Thyroid gland (tissue), 4 donors: ENCODE measurements around the gene NUDT1.

Experiments
- CTCF ChIP-seq, 6 experiments: fragments of 200-600 bp in 3 of 6; fragments of 450-650 bp in 3 of 6; sonication (generic) in 3 of 6; IDR thresholded peaks; one replicate each; pipeline ENCODE4 v1.5.1; 2016 to 2019; ENCODE audit warnings: antibody characterized with exemption in 6 of 6, mild to moderate bottlenecking in 2 of 6, inconsistent platforms in 1 of 6, moderate library complexity in 1 of 6
- POLR2A ChIP-seq, 2 donors: fragments of 450-650 bp; IDR thresholded peaks; one replicate each; pipeline ENCODE4 v1.6.1; 2017; ENCODE audit warnings: antibody characterized with exemption in 2 of 2, mild to moderate bottlenecking in 2 of 2, moderate library complexity in 1 of 2

DNA sequence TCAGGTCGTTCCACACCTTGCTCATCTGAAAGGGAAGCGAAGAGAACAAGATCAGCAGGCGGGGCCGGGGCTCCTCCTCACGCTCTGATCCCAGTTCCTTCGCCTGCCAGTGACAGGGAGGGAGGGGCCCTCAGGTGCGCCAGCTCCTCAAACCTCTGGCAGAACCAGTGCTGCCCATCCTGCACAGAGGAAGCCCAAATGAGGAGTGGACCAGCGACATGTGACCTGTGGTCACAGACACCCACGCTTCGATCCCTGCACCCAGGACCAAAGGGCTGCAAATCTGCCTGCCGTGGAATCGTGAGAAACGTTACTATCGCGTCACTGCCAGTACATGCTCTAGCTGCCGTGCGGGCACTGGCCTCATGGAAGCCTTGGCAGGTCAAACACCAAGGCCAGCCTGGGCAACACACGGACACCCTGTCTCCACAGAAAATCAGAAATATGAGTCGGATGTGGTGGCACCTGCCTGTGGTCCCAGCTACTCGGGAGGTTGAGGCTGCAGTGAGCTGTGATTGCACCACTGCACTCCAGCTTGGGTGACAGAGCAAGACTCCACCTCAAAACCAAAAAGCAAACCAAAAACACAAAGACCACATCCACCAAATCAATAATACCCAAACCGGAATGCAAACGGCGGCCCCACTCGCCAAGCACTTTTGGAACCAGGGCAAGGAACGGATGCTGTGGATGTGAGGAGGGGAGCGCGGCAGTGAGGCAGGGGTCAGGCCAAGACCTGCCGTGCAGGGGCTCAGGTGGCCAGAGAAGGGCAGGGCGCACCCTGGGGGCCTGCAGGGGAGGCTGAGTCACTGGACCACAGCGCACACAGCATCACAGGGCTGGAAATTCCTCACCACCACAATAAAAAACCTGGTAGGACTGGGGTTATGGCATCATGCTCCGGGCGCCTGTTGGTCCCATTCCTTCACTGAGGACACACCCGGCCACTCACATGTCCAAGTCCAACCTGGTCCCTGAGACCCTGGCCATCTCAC is 13.4 kb downstream of the NUDT1 start:
- no peak for TF ChIP-seq CTCF (IDR thresholded peaks at IDR 0.05)
- no peak for TF ChIP-seq POLR2A (IDR thresholded peaks at IDR 0.05)
